Sigmoid colon (tissue), 7 donors: ENCODE measurements around the gene ALDH16A1. TPM values are rescaled to one million over a fixed set of nuclear protein-coding genes. Genes with fewer than 3 reads are reported as not detected.
A peak's percentile ranks its signal among the peaks of the same experiment; 100 is the strongest.

ENCODE experiments used
- DNase-seq: peaks from one replicate; pipeline ENCODE4 v3.0.0-alpha.2; 2019
- H3K27ac ChIP-seq, 4 donors: fragments of 200-600 bp; sonication (generic); one replicate each; pipeline ENCODE4 v1.5.1; 2016 to 2019; ENCODE audit warnings: mild to moderate bottlenecking in 1 of 4
- H3K27me3 ChIP-seq, 3 donors: fragments of 200-600 bp; sonication (generic); one replicate each; pipeline ENCODE4 v1.5.1; 2019; ENCODE audit warnings: mild to moderate bottlenecking in 1 of 3
- H3K36me3 ChIP-seq, 4 donors: fragments of 200-600 bp; sonication (generic); one replicate each; pipeline ENCODE4 v1.5.1; 2016 to 2019
- H3K4me1 ChIP-seq, 4 donors: fragments of 200-600 bp; sonication (generic); one replicate each; pipeline ENCODE4 v1.5.1; 2017 to 2019
- H3K4me3 ChIP-seq, 4 donors: fragments of 200-600 bp; sonication (generic); one replicate each; pipeline ENCODE4 v1.5.1; 2017 to 2019; ENCODE audit warnings: mild to moderate bottlenecking in 2 of 4, moderate library complexity in 1 of 4
- H3K9me3 ChIP-seq, 4 donors: fragments of 200-600 bp in 3 of 4; sonication (generic) in 3 of 4; one replicate each; pipeline versions ENCODE4 v1.5.1 to v1.6.1; 2013 to 2019
- CTCF ChIP-seq, 4 experiments: fragments of 450-650 bp in 3 of 4; fragments of 200-600 bp in 1 of 4; IDR thresholded peaks; one replicate each; pipeline ENCODE4 v1.5.1; 2016 to 2019; ENCODE audit warnings: antibody characterized with exemption in 4 of 4, mild to moderate bottlenecking in 3 of 4, moderate library complexity in 2 of 4
- EP300 ChIP-seq, 4 donors: sonication (generic); formaldehyde crosslinking; IDR thresholded peaks; one replicate each; pipeline ENCODE4 v1.6.1; 2017; ENCODE audit warnings: antibody characterized with exemption in 4 of 4
- POLR2A ChIP-seq, 2 donors: fragments of 450-650 bp; IDR thresholded peaks; one replicate each; pipeline ENCODE4 v1.6.1; 2016; ENCODE audit warnings: antibody characterized with exemption in 2 of 2, mild to moderate bottlenecking in 2 of 2, moderate library complexity in 2 of 2
- POLR2AphosphoS5 ChIP-seq, 4 donors: sonication (generic); formaldehyde crosslinking; IDR thresholded peaks; one replicate each; pipeline ENCODE4 v1.6.1; 2017; ENCODE audit warnings: antibody characterized with exemption in 4 of 4
- WGBS, 2 donors: extraction: QIAGEN DNeasy Blood & Tissue Kit; methylation state at CpG; one replicate each; pipeline ENCODE4 v1.1.7; 2013; 5-methylcytosine and 5-hydroxymethylcytosine counted together
- intact Hi-C: fragments of 100-400 bp; cut with DNase I; formaldehyde crosslinking; loops from one replicate; pipeline ENCODE4 v1.15.1; 2023
- polyA plus RNA-seq, 3 donors: library from polyadenylated mRNA; stranded (reverse); fragments of 200-250 nt; gene quantifications; one replicate each; pipeline ENCODE4 v1.2.3, GENCODE V29; 2013
- total RNA-seq, 4 donors: library from RNA; depleted of rRNA; stranded (reverse); fragments of >200 nt; gene quantifications; one replicate each; pipeline ENCODE4 v1.1.0, GENCODE V29; 2016
- donor health status: healthy with polysubstance abuse.
- donor health status: Bipolar disorder and iron deficiency.
- donor health status: healthy.

The ALDH16A1 gene
- total and polyA plus RNA-seq, 7 donors = 14.1 to 44.2 (median 18.0) TPM

GRCh38 chr19:49474542-49474924 is 21.5 kb downstream of the ALDH16A1 start:
- Histone ChIP-seq H3K36me3 (peaks cover 0 to 5% (median 0%) of the 10 kb centered on the region in 4 donors), H3K27ac (peak overlapping the region; percentile 77 to 84 (median 80)), H3K27me3 (no peaks in the 10 kb centered on the region), H3K4me3 (peak overlapping the region; percentile 56 to 83 (median 71)), H3K4me1 (peaks cover 0 to 27% (median 16%) of the 10 kb centered on the region in 4 donors), H3K9me3 (no peaks in the 10 kb centered on the region)
- 7 to 14% methylated on average over 11 of the region's 11 CpGs for WGBS, 2 donors
- intact Hi-C loops = loop anchor here (10.0 kb wide), 1 partner anchor 840 kb away; the partner anchor contains the start of gene DBP
- TF ChIP-seq POLR2AphosphoS5 (IDR thresholded peaks at IDR 0.05) = no peak
- no peak for DNase-seq

- TF ChIP-seq POLR2A (IDR thresholded peaks at IDR 0.05) (no peak), POLR2AphosphoS5 (IDR thresholded peaks at IDR 0.05) (no peak), CTCF (IDR thresholded peaks at IDR 0.05) (no peak), EP300 (IDR thresholded peaks at IDR 0.05) (no peak)
- intact Hi-C loops = loop anchor here (10.0 kb wide), 1 partner anchor 841 kb away; the partner anchor contains the start of gene DBP
- 62 to 65% methylated on average over 15 of the region's 15 CpGs for WGBS, 2 donors
- peaks cover 0 to 27% (median 16%) of the 10 kb centered on the region in 4 donors for H3K4me1 ChIP-seq
- H3K27ac ChIP-seq = peak overlapping the region; percentile 77 to 84 (median 80)
- no peaks in the 10 kb centered on the region for H3K9me3 ChIP-seq
- peak overlapping the region in 1 of 4 donors; percentile 75 for H3K4me3 ChIP-seq
- H3K36me3 ChIP-seq = peaks cover 0 to under 1% (median 0%) of the 10 kb centered on the region in 4 donors
- DNase-seq = no peak
- no peaks in the 10 kb centered on the region for H3K27me3 ChIP-seq
Measured at GRCh38 chr19:49475191-49475917, 22.3 kb downstream of the ALDH16A1 start.

GRCh38 chr19:49475995-49476880 is 23.2 kb downstream of the ALDH16A1 start:
- H3K4me1 ChIP-seq = peaks cover 0 to 27% (median 16%) of the 10 kb centered on the region in 4 donors
- no peak overlapping the region for H3K4me3 ChIP-seq
- no peak for TF ChIP-seq POLR2A (IDR thresholded peaks at IDR 0.05)
- TF ChIP-seq CTCF (IDR thresholded peaks at IDR 0.05) = peak in 1 of 4 experiments; percentile 18
- no peaks in the 10 kb centered on the region for H3K36me3 ChIP-seq
- no peaks in the 10 kb centered on the region for H3K27me3 ChIP-seq
- peak overlapping the region; percentile 77 to 84 (median 80) for H3K27ac ChIP-seq
- WGBS, 2 donors = 49 to 59% methylated on average over 27 of the region's 27 CpGs
- DNase-seq = peak; percentile 74
- H3K9me3 ChIP-seq = no peaks in the 10 kb centered on the region
- intact Hi-C loops = loop anchor here (10.0 kb wide), 1 partner anchor 841 kb away; the partner anchor contains the start of gene DBP

- Histone ChIP-seq H3K27me3 (no peaks in the 10 kb centered on the region), H3K9me3 (no peaks in the 10 kb centered on the region), H3K27ac (no peak overlapping the region), H3K36me3 (peaks cover 0 to 10% (median 0%) of the 10 kb centered on the region in 4 donors), H3K4me1 (peaks cover 0 to 14% (median 7%) of the 10 kb centered on the region in 4 donors), H3K4me3 (no peak overlapping the region)
- intact Hi-C loops = loop anchor here (10.0 kb wide), 1 partner anchor 845 kb away; the partner anchor contains the start of gene DBP
- TF ChIP-seq POLR2A (IDR thresholded peaks at IDR 0.05) = no peak
- TF ChIP-seq POLR2AphosphoS5 (IDR thresholded peaks at IDR 0.05) = no peak
- no peak for TF ChIP-seq EP300 (IDR thresholded peaks at IDR 0.05)
- 89 to 93% methylated on average over 14 of the region's 14 CpGs for WGBS, 2 donors
- DNase-seq = no peak
Measured at GRCh38 chr19:49479975-49480628, 27.1 kb downstream of the ALDH16A1 start.

GRCh38 chr19:49481020-49481683 is 28.1 kb downstream of the ALDH16A1 start:
- no peak overlapping the region for H3K27ac ChIP-seq
- WGBS, 2 donors = 89 to 90% methylated on average over 7 of the region's 7 CpGs
- no peak for TF ChIP-seq CTCF (IDR thresholded peaks at IDR 0.05)
- TF ChIP-seq POLR2A (IDR thresholded peaks at IDR 0.05) = no peak
- TF ChIP-seq EP300 (IDR thresholded peaks at IDR 0.05) = no peak
- no peak for TF ChIP-seq POLR2AphosphoS5 (IDR thresholded peaks at IDR 0.05)
- intact Hi-C loops = no loop called here
- no peaks in the 10 kb centered on the region for H3K9me3 ChIP-seq
- H3K36me3 ChIP-seq = peaks cover 0 to 10% (median 0%) of the 10 kb centered on the region in 4 donors
- H3K4me1 ChIP-seq = peaks cover 0 to 9% (median 5%) of the 10 kb centered on the region in 4 donors
- H3K27me3 ChIP-seq = no peaks in the 10 kb centered on the region
- DNase-seq = no peak
- H3K4me3 ChIP-seq = no peak overlapping the region
